HG02588 (cell line): ENCODE results near the gene KCNH2.

ENCODE experiments used
- ATAC-seq: cut with Tn5 transposase; IDR thresholded peaks from one replicate; pipeline ENCODE4 v1.9.1; 2021; ENCODE audit warnings: mild to moderate bottlenecking, moderate library complexity; ENCODE audit not compliant: unreplicated experiment

KCNH2 gene

DNA sequence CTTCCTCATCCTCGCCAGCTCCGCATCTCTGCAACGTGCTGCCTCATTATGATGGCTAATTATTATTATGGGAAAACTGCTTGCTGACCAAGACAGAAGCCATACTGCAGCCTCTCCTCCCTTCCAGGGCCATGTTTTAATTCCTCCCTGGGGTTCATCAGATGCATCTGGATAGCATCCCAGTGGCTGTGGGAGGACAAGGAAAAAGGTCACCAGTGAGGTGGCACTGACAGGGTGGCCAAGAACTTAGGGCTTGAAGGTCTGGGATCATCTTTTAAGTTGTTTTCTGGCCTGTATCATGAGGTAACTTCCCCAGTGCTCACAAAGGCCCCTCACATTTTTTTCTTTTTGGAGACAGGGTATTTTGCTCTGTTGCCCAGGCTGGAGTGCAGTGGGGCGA lies 39.6 kb downstream of the KCNH2 start:
- no peak for ATAC-seq

DNA sequence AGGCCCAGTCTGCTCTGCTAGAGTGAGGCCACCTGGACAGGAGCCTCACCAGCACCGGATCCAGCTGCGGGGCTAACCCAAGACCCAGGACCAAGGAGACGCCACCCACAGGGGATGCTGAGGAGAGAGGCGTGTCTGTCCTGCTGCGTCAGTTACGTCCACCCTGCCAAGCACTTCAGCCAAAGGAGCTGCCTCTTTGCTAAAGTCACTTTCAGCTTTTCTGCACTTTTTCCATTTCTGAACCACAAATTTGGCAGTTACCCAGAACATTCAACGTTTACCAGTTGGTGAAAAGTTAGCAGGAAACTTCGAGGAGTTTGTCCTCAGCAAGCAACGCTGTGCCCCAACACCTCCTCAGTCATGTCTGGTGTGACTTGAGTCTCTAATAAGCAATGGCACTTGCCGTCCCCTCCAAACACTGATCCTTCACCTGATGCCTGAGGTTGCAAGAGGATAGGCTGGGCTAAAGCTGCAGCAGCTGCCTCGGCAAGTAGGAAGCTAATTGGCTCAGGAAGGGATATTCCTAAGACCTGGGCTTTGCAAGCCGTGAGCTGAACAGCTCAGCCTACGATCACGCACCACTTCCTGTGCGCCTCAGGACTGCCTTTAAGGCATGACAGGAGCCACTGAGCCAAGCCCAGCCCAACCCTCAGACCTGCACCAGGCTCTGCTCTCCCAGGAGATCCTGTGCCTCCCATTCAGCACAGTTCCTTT lies 40.1 kb downstream of the KCNH2 start:
- ATAC-seq, result no peak

DNA sequence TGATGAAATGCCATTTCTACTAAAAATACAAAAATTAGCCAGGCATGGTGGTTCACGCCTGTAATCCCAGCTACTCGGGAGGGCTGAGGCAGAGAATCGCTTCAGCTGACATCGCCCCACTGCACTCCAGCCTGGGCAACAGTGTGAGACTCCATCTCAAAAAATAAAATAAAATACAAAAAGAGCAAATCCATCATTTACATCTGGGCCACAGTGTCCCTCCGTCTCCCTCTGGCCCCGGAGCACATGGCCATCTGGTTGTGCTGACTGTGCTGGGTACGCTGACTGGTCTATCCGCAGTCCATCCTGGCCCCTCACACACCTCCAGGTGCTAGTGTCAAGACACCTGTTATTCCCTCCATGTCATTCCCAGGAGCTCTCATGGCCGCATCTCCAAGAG lies 42.1 kb downstream of the KCNH2 start:
- ATAC-seq, result no peak

DNA sequence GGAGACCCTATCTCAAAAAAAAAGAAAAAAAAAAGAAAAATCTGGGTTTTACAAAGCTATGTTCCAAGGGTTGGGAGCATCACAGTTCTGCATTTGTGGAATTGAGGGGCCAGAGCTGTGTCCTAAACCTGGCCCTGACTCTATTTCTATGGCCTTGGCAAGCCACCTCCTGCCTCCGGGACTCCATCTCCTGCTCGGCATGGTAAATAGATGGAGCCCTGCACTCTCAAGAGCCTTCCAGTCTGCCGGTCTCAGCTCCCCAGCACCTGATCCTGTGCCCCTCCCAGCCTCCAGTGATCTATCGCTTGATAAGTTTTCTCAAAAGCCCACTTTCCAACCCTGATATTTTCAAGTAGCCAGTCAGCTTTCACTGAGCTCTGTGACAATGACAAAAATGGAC lies 43.0 kb downstream of the KCNH2 start:
- ATAC-seq, result no peak

DNA sequence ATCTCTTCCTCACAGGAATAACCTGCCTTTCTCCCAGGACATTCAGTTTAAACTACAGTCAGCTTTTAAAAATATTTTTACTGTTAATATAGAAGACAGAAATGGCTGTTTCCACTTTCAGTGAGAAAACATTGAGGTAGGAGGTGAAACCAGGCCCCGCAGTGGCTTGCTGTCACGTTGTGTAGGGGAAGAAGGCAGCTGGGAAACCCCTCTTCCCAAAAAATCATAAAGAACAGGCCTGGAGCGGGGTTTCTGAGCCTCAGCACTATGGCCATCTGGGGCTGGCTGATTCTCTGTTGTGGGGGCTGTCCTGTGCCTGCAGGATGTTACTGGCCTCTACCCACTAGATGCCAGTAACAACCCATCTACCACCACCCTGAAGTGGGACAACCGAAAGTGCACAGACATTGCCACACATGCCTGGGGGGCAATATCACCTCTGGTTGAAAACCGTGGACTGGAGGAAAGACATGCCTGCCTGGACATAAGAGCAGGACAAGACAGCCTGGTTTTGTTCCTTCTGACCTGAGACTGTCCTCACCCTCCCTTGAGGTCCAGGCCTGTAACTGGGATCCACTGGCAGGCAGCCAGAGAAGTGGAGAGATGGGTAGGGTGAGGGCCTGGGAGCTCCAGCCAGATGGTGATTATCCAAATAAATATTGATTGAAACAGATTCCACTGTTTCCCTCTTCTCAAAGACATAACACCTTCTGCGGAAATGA lies 43.9 kb downstream of the KCNH2 start:
- ATAC-seq, result no peak

DNA sequence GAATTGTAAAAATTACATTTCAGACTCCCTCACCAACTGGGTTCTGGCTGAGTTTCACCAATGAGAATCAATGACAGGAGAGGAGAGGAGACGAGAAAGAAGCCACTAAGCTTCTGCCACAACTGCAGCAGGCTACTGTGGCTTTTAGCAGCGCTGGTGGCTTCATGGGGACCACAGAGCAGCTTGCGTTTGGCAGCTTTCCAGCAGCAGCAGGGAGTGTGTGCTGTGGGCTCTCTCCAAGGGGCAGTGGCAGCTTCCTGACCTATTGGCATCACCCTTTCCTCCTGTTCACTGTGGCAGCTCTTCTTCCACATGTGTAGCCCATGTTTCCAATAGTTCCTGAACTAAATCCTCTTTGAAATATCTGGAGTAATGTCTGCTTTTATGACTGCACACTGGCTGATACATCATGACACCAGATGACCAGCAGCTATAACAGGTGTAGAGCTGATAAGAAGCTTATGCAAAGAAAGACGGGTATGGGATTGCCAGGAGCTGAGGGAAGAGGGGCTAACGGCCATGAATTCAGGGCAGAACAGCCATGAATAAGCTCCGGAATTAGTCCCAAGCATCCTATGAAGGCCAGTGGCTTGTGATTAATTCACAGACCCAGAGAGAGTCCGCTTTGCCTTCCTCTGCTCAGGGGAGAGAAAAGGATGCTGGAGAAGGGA lies 46.8 kb downstream of the KCNH2 start:
- ATAC-seq, result no peak

DNA sequence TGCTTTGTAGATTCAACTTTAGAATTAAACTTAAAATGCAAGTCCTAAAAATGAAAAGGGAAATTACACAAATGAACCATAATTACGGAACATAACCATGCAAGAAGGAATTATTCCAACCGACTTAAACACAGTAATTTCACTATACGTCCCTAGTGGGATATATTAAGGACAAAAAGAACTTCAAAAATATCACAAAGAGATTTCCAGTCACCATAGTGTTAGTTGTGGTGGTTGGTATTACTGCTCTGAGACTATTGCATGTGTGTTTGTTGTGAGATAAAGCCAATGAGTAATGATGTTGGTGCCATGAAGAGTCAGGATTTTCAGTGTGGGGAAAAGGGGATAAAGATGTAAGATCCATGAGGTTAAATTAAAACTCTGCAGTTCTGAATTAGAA lies 49.6 kb downstream of the KCNH2 start:
- no peak for ATAC-seq

DNA sequence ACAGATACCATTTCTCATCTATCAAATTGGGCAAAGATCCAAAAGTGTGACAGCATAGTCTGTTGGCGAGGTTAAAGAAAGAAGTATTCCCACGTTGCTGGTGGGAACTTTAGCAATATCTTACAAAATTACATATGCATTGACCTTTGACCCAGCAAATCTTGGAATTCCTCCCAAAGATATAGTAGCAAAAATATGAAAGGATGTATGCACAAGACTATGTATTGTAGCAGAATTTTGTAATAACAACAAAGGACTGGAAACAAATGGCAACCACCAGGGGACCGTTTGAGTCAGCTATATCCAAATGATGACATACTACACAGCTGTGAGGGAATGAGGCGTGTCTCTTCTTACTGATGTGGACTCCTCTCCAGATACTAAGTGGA lies 50.2 kb downstream of the KCNH2 start:
- ATAC-seq, result no peak

DNA sequence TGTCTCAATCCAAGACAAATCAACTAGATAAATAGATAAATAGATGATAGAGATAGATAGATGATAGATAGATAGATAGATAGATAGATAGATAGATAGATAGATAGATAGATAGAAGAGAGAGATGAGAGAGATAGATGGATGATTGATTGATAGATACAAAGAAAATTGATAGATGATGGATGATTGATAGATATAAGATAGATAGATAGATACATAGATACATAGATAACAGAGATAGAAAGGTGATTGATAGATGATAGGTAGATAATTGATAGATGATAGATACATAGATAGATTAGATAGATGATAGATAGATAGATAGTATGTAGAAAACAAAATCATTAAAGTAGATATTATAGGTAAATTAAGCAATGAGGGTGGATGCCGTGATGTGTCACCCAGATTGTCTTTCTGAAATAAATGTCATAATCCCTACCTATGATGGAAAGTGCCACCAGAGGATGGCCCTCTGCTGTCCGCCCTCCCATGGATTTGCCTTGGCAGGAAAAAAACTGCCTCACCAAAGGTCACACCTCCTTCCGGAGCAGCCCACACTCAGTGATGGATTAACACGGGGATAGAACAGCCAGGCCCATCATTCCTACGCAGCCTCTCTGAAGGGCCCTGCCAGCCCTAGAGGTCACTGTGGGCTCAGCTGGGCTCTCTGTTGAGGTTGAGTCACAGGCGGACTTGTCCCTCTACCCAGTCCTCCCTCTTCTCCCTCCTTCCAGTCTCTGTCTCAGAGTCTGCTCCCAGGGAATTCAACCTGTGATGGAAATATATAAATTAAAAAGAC lies 50.8 kb downstream of the KCNH2 start:
- no peak for ATAC-seq

DNA sequence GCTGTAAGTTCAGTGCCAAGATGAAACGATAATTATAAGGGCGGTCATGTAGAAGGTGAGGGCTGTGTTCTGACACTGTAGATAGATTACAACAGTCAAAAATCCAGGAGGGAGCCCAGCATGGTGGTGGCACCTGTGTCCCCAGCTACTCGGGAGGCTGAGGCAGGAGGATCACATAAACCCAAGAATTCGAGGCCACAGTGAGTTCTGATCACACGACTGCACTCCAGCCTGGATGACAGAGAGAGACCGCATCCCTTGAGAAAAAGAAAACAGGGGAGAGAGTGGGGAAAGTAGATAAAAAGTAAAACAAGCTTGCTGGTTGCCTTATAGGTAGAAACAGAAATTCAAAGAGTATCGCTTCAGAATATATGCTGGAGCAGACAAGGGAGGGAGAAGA lies 52.1 kb downstream of the KCNH2 start:
- no peak for ATAC-seq

DNA sequence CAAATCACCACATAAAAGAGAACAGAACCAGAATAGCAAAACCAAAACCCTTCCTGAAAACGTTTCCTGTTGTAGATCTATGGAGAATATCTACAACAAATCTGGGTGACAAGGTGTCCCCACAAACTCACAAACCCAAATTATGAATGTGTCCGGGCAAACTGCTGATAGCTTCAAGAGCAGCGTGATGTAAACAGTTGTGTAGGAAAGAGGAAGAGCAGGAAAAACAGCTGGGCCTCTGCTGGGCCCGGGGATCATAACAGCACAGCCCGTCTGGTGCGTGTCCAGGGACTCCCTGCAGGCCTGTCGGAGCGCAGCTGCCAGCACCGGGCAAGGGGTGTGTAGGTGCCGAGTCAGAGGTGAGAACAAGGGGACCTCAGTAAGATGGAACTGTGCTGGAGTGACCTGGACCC lies 53.7 kb downstream of the KCNH2 start:
- no peak for ATAC-seq

DNA sequence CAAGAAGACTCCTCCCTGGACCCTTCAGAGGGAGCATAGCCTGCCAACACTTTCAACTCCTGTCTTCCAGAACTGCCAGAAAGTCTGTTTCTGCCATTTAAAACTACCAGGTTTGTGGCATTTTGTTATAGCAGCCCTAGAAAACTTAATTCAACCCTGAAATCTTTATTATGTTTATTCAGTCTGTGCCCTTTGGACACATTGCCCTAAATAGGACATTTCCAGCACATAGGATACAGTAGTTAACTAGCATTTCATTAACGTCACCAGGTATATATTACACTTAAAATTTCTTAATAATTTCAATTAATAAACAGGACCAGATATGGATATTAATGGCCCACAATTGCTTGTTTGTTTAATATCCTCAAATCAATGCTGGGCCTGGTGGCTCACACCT lies 54.3 kb downstream of the KCNH2 start:
- ATAC-seq, result no peak

DNA sequence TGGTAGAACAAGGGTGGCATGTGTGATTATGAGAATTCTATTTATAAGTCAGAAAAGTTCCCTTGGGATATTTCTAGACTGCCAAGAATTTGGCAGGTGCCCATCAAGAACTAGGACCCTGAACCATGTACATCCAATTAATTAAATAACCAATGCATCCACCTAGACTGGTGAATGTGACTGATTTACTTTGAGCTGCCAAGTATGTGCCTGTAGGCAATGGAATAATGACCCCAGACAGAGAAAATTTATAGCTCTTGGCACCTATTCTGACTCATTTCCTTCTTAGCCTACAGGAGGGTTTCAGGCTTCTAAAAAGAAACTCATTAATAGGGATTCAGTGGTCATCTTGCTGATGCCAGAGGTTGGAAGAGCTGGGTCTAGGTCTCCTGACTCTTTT lies 54.9 kb downstream of the KCNH2 start:
- no peak for ATAC-seq

DNA sequence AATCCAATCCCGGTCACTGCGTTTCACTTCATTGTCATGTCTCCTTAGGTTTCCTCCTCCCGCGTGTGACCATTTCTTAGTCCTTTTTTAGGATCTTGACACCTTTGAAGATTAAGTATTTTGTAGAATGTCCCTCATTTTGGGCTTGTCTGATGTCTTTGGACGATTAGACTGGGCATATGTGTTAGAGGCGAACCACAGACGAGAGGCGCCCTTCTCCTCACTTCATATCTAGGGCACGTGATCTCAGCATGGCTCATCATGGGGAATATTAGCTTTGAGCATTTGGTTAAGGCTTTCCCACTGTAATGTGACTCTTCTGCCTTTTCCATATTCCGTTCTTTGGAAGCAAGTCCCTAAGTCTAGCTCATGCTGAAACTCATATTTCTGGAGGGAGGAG lies 59.0 kb downstream of the KCNH2 start:
- no peak for ATAC-seq

DNA sequence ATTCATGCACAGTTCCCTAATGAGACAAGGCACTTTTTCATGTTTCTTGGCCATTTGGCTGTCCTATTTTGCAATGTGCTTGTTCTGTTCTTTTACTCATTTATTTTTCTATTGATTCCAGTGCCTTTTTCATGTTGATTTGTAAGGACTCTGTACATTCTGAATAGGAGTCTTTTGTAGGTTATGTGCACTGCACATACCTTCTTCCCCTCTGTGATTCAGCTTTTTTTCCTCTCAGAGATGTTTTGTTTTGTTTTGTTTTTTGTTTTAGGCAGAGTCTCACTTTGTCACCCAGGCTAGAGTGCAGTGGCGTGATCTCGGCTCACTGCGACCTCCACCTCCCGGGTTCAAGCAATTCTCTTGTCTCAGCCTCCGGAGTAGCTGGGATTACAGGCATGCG lies 59.7 kb downstream of the KCNH2 start:
- no peak for ATAC-seq

DNA sequence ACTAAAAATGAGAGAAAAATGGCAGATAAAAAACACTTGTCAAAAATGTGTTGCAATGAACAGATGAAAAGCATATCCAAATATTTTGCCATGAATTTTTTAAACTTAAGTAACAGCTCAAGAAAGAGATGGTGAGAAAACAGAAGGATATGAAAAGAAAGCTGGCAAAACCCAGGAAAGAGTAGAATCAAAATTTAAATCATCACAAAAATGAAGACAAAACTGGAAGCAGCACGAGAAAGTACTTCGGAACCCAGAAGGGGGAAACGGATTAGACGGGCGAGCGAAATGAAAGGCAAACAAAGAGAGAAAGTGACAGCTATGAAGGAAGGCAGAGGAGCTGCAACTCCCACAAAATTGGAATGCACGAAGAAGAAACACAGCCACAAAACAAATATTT lies 60.2 kb downstream of the KCNH2 start:
- ATAC-seq, result no peak

DNA sequence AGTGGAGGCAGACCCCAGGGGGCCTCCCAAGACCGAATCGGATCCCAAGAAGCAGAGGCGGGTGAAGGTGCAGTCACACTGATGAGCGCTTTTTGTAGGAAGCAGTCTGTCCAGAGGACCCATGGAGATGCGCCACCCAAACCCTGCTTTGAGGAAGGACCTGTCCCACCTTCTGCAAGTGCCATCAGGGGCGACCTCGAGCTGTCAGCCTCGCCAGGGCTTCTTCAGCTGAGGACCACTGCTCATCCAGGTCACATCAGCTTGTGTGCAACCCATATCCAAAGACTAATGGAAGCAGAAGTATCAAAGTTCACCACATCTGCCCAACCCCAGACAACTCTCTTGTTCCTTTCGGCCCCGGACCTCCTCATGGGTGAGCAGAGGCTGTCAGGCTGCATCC lies 61.5 kb downstream of the KCNH2 start:
- no peak for ATAC-seq

DNA sequence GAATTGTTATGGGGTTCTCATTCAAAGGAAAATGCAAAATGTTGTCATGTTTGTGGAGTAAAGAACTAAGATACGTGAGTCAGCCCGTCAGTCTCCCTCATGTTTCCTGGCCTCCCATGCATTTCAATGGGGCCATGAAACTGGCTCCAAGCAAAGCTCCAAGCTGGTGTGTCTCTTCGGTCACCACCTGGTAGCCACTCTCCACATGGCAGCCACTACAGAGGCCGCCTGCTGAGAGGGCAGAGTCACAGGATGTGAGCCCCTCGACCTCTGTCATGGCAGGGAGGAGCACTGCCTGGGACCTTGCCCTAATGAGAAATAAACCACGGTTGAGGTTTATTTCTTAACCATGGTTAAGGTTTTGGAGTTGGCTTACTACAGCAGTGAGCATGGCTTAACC lies 63.2 kb downstream of the KCNH2 start:
- no peak for ATAC-seq

DNA sequence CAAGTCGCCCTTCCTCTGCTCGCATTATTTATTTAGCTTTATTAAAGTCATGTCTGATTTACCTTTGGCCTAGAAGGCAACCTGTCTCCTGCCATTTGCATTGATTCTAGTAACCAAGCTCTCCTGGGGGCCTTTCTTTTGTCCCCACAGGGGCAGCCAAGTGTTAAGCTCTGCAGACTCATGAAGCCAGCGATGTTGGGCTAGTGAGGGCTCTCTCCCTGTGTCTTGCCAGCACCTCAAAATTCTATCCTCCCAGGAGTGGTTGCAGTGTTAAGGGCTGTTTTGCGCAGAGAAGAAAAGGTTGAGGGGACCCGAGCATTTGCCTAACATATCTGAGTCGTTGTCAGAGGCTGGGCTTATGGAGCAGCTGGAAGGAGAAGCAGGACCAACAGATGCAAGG lies 63.9 kb downstream of the KCNH2 start:
- ATAC-seq, result no peak

DNA sequence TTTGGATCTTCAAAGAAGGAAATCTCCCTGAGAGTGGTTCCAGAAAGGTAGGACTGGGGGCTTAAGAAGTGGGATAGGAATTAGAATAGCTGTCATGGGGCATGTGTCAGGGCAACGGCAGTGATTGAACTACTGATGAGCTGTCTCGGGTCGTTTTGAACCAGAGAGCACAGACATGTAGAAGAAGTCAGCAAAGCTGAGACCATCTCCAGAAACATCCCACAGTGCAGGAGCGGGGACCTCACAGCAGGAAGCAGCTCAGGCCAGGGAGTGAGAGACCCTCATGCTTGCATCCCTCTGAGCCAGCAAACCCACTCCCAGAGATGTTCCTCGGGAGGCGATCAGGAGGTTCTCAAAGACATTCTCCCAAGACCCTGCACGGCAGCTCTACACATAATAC lies 65.7 kb downstream of the KCNH2 start:
- no peak for ATAC-seq

DNA sequence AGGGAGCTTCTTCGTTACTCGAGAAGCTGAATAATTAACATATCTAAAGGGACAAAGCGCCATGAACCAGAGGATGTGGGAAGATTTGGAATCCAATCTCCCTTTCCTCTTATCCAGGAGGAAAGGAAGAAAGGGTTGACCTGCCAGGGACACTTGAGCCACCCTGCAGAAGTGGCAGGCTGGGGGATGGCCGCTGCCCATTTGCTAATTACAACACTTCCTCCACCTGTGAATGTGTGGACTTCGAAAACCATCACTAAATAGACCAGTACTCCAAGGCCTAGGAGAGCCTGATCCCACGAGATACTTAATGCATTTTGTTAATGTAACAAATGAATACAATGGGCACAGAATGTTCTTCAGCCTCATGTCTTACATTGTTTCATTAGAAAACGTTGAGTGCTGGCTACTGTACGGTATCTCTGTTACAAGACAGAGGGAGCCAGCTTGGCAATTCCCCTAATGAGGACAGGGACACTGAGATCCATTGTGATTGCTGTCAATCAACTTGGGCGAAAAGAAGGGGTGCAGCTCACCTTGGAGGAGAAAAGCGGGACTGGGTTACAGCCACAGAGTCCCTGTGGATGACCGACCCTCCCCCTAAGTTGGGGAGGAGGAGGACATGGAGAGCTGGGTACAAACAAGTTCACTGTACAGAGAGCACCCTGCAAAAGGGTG lies 66.4 kb downstream of the KCNH2 start:
- ATAC-seq, result no peak
